WTC11 (cell line): ENCODE data around the gene ATG2B. TPM values are rescaled to one million over a fixed set of nuclear protein-coding genes. Genes with fewer than 3 reads are reported as not detected.

Experiments used
- ATAC-seq: fragments of 200-7000 bp; cut with Tn5 transposase; 2 replicates; pipeline ENCODE4 v1.10.0; 2021; ENCODE audit warnings: mild to moderate bottlenecking, moderate library complexity
- CTCF ChIA-PET: fragments of 300-600 bp; sonication (Branson Sonifier 250); formaldehyde crosslinking; loops from one replicate; lab custom pipeline; 2021; ENCODE audit warnings: antibody characterized with exemption; lab: Charles Lee
- POLR2A ChIA-PET: fragments of 350-600 bp; sonication (Branson Sonifier 250); formaldehyde crosslinking; loops from one replicate; lab custom pipeline; 2021; ENCODE audit warnings: antibody characterized with exemption; lab: Charles Lee
- DNase-seq: peaks from one replicate; pipeline ENCODE4 v3.0.0; 2021; ENCODE audit warnings: low spot score
- H3K27ac Mint-ChIP-seq: 2 replicates; pipeline ENCODE4 v1.8.0; 2021; ENCODE audit warnings: mixed read lengths
- H3K27me3 Mint-ChIP-seq: 2 replicates; pipeline ENCODE4 v1.8.0; 2021; ENCODE audit warnings: low read depth, mild to moderate bottlenecking, moderate library complexity, mixed read lengths
- H3K36me3 Mint-ChIP-seq: 2 replicates; pipeline ENCODE4 v1.8.0; 2021; ENCODE audit warnings: mixed read lengths
- H3K4me1 Mint-ChIP-seq: 2 replicates; pipeline ENCODE4 v1.8.0; 2022; ENCODE audit warnings: mixed read lengths
- H3K4me3 Mint-ChIP-seq: 2 replicates; pipeline ENCODE4 v1.8.0; 2021; ENCODE audit warnings: mild to moderate bottlenecking, moderate library complexity, mixed read lengths
- H3K9me3 Mint-ChIP-seq: 2 replicates; pipeline ENCODE4 v1.8.0; 2021; ENCODE audit warnings: mixed read lengths
- ATF3 ChIP-seq: sonication (generic); formaldehyde crosslinking; conservative IDR thresholded peaks from 2 replicates; pipeline ENCODE4 v1.8.1; 2022; ENCODE audit warnings: mild to moderate bottlenecking, missing genetic modification reagents
- ATF6 ChIP-seq: sonication (generic); formaldehyde crosslinking; IDR thresholded peaks from 2 replicates; pipeline ENCODE4 v1.8.1; 2023; ENCODE audit warnings: mild to moderate bottlenecking, missing genetic modification reagents
- CBFB ChIP-seq: sonication (generic); formaldehyde crosslinking; IDR thresholded peaks from 2 replicates; pipeline ENCODE4 v1.8.1; 2022; ENCODE audit warnings: mild to moderate bottlenecking, low read depth, missing genetic modification reagents
- CTCF ChIP-seq: fragments of 200-600 bp; IDR thresholded peaks from 2 replicates; pipeline ENCODE4 v1.8.0; 2022; ENCODE audit warnings: antibody characterized with exemption
- ETV6 ChIP-seq: sonication (generic); formaldehyde crosslinking; IDR thresholded peaks from 2 replicates; pipeline ENCODE4 v1.8.1; 2022; ENCODE audit warnings: mild to moderate bottlenecking, missing genetic modification reagents
- FOXK1 ChIP-seq: sonication (generic); formaldehyde crosslinking; IDR thresholded peaks from 2 replicates; pipeline ENCODE4 v1.8.0; 2022; ENCODE audit warnings: mild to moderate bottlenecking, moderate library complexity, missing genetic modification reagents
- GRHL2 ChIP-seq: fragments of 250-450 bp; sonication (Bioruptor Pico); IDR thresholded peaks from 2 replicates; pipeline ENCODE4 v1.8.0; 2022; ENCODE audit warnings: mild to moderate bottlenecking, moderate library complexity; ENCODE audit not compliant: insufficient replicate concordance, severe bottlenecking
- GTF2I ChIP-seq: fragments of 250-450 bp; sonication (Bioruptor Pico); conservative IDR thresholded peaks from 2 replicates; pipeline ENCODE4 v1.4.0; 2021; ENCODE audit warnings: mild to moderate bottlenecking
- IRF2 ChIP-seq: sonication (generic); formaldehyde crosslinking; IDR thresholded peaks from 2 replicates; pipeline ENCODE4 v1.8.0; 2022; ENCODE audit warnings: low read depth, missing genetic modification reagents, borderline replicate concordance
- JAZF1 ChIP-seq: fragments of 250-450 bp; sonication (Bioruptor Pico); IDR thresholded peaks from 2 replicates; pipeline ENCODE4 v1.9.0; 2021; ENCODE audit warnings: moderate library complexity, mild to moderate bottlenecking, inconsistent platforms
- JUN ChIP-seq: sonication (generic); formaldehyde crosslinking; IDR thresholded peaks from 2 replicates; pipeline ENCODE4 v1.8.0; 2023; ENCODE audit warnings: mild to moderate bottlenecking, missing genetic modification reagents
- MXD4 ChIP-seq: fragments of 250-450 bp; sonication (Bioruptor Pico); IDR thresholded peaks from 2 replicates; pipeline ENCODE4 v1.8.0; 2021; ENCODE audit warnings: mild to moderate bottlenecking, moderate library complexity, borderline replicate concordance
- MYBL2 ChIP-seq: sonication (generic); formaldehyde crosslinking; IDR thresholded peaks from 2 replicates; pipeline ENCODE4 v1.8.1; 2023; ENCODE audit warnings: mild to moderate bottlenecking, moderate library complexity, missing genetic modification reagents
- NFATC4 ChIP-seq: fragments of 250-450 bp; sonication (Bioruptor Pico); IDR thresholded peaks from 2 replicates; pipeline ENCODE4 v1.9.0; 2021; ENCODE audit warnings: mild to moderate bottlenecking
- SP1 ChIP-seq: sonication (generic); formaldehyde crosslinking; conservative IDR thresholded peaks from 2 replicates; pipeline ENCODE4 v1.8.1; 2022; ENCODE audit warnings: missing genetic modification reagents
- STAT6 ChIP-seq: sonication (generic); formaldehyde crosslinking; conservative IDR thresholded peaks from 2 replicates; pipeline ENCODE4 v1.8.1; 2023; ENCODE audit warnings: mild to moderate bottlenecking, low read depth, missing genetic modification reagents, moderate library complexity
- USF1 ChIP-seq: sonication (generic); formaldehyde crosslinking; IDR thresholded peaks from 2 replicates; pipeline ENCODE4 v1.8.0; 2022; ENCODE audit warnings: mild to moderate bottlenecking, missing genetic modification reagents
- USF2 ChIP-seq: sonication (generic); formaldehyde crosslinking; IDR thresholded peaks from 2 replicates; pipeline ENCODE4 v1.8.1; 2023; ENCODE audit warnings: mild to moderate bottlenecking, missing genetic modification reagents, moderate library complexity
- ZBTB43 ChIP-seq: sonication (generic); formaldehyde crosslinking; IDR thresholded peaks from 2 replicates; pipeline ENCODE4 v1.8.1; 2023; ENCODE audit warnings: mild to moderate bottlenecking, missing genetic modification reagents
- ZNF396 ChIP-seq: fragments of 250-450 bp; sonication (Bioruptor Pico); IDR thresholded peaks from 2 replicates; pipeline ENCODE4 v1.8.0; 2021; ENCODE audit warnings: mild to moderate bottlenecking, moderate library complexity, borderline replicate concordance
- ZNF416 ChIP-seq: fragments of 250-450 bp; sonication (Bioruptor Pico); IDR thresholded peaks from 2 replicates; pipeline ENCODE4 v1.9.0; 2021; ENCODE audit warnings: mild to moderate bottlenecking, inconsistent platforms
- total RNA-seq: library from RNA; stranded (reverse); gene quantifications from 3 replicates; pipeline ENCODE4 v1.2.3, GENCODE V29; 2021

ATG2B gene
- total RNA-seq, 1 experiment from 2014 or later, result 10.3 TPM

GRCh38 chr14:96398432-96398831 lies 35.3 kb upstream of the ATG2B start (continued):
- TF ChIP-seq USF1 (no peak), ATF3 (CRISPR knock-in tag) (no peak)

- TF ChIP-seq GTF2I (CRISPR knock-in tag), result no peak
- TF ChIP-seq USF2, result no peak
- no peak for TF ChIP-seq ZNF396
- TF ChIP-seq GRHL2 (CRISPR knock-in tag), result no peak
- no peak for TF ChIP-seq JUN (CRISPR knock-in tag)
- TF ChIP-seq ATF6 (CRISPR knock-in tag), result no peak
- TF ChIP-seq ZBTB43 (CRISPR knock-in tag), result no peak
- TF ChIP-seq NFATC4 (CRISPR knock-in tag), result no peak
- no peak for TF ChIP-seq STAT6 (CRISPR knock-in tag)
- TF ChIP-seq CBFB (CRISPR knock-in tag), result no peak
- no peak for TF ChIP-seq FOXK1 (CRISPR knock-in tag)
- TF ChIP-seq CTCF, result no peak
- TF ChIP-seq MXD4, result no peak
- no peak for TF ChIP-seq ATF3 (CRISPR knock-in tag)
- no peak for TF ChIP-seq ETV6 (CRISPR knock-in tag)
- no peak for TF ChIP-seq MYBL2 (CRISPR knock-in tag)
- TF ChIP-seq ZNF416 (CRISPR knock-in tag), result no peak
- no peak for TF ChIP-seq JAZF1 (CRISPR knock-in tag)
- TF ChIP-seq SP1 (CRISPR knock-in tag), result no peak
- no peak for TF ChIP-seq IRF2 (CRISPR knock-in tag)
- TF ChIP-seq, all 79 proteins: peak for 0
- no peak overlapping the region for H3K4me3 Mint-ChIP-seq
- H3K27ac Mint-ChIP-seq, result no peak overlapping the region
- H3K27me3 Mint-ChIP-seq, result peaks cover 33% of the 10 kb centered on the region
- ATAC-seq (no peak), DNase-seq (no peak)
- no peaks in the 10 kb centered on the region for H3K9me3 Mint-ChIP-seq
- no peaks in the 10 kb centered on the region; the same call in 1 of the 2 replicates for H3K36me3 Mint-ChIP-seq
- ChIA-PET CTCF (no interaction called here), POLR2A (no interaction called here)
- peaks cover 9% of the 10 kb centered on the region for H3K4me1 Mint-ChIP-seq
Observed at GRCh38 chr14:96394047-96394815, 31.1 kb upstream of the ATG2B start.
